HepG2 (cell line): ENCODE measurements around the gene PPP2R2C. TPM values are rescaled to one million over a fixed set of nuclear protein-coding genes. Genes with fewer than 3 reads are reported as not detected.

Experiments used
- ATAC-seq: fragments of 200-7000 bp; cut with Tn5 transposase; 3 replicates; pipeline ENCODE4 v1.9.1; 2020; ENCODE audit warnings: mild to moderate bottlenecking, moderate library complexity
- BruUV-seq: library from RNA; stranded (reverse); fragments of 400-500 nt; replicated peaks from 2 replicates; lab custom pipeline; 2021; lab: Mats Ljungman, UMichigan
- CTCF ChIA-PET: fragments of 300-600 bp; formaldehyde crosslinking; extraction: SDS; loops from one replicate; lab custom pipeline; 2021; ENCODE audit warnings: low total read pairs, inconsistent platforms, low intra/inter-chr PET ratio; lab: Yijun Ruan, JAX
- POLR2A ChIA-PET: fragments of 350-600 bp; sonication (Branson Sonifier 250); formaldehyde crosslinking; loops from one replicate; lab custom pipeline; 2020; ENCODE audit warnings: antibody characterized with exemption, inconsistent platforms; lab: Yijun Ruan, JAX
- DNase-seq: peaks from one replicate; pipeline ENCODE4 v3.0.0-alpha.2; 2015; ENCODE audit warnings: low spot score
- FAIRE-seq: peaks from 3 replicates; lab custom pipeline; 2011; peaks lifted over from hg19 to GRCh38; lab: Jason Lieb, UNC
- H2AFZ ChIP-seq: one replicate; pipeline ENCODE4 v1.6.1; 2011; ENCODE audit warnings: low read length, inconsistent platforms
- H3K27ac ChIP-seq: fragments of 300-600 bp; 3 replicates; pipeline ENCODE4 v1.8.0; 2011; ENCODE audit warnings: mixed run types, mild to moderate bottlenecking, mixed read lengths, low read length, inconsistent platforms; ENCODE audit not compliant: insufficient read depth; ENCODE audit errors: extremely low read length
- H3K27me3 ChIP-seq, 2 experiments: fragments of 200-600 bp in 1 of 2; 2 replicates in 1 of 2; 3 replicates in 1 of 2; pipeline versions ENCODE4 v1.6.0 to v1.8.0; 2011; ENCODE audit warnings: low read length in 2 of 2, mild to moderate bottlenecking in 2 of 2, moderate library complexity in 2 of 2, inconsistent platforms in 1 of 2; ENCODE audit not compliant: insufficient read depth in 2 of 2, control insufficient read depth in 1 of 2
- H3K36me3 ChIP-seq, 2 experiments: fragments of 200-600 bp in 1 of 2; replicated peaks in 1 of 2; 2 replicates in 1 of 2; 3 replicates in 1 of 2; pipeline versions ENCODE4 v1.5.1 to v1.8.0; 2011; ENCODE audit warnings: low read length in 2 of 2, inconsistent platforms in 1 of 2; ENCODE audit not compliant: insufficient read depth in 2 of 2, control insufficient read depth in 1 of 2
- H3K4me1 ChIP-seq: 2 replicates; pipeline ENCODE4 v1.5.1; 2012; ENCODE audit warnings: low read length, inconsistent platforms; ENCODE audit not compliant: insufficient read depth
- H3K4me2 ChIP-seq: 2 replicates; pipeline ENCODE4 v1.6.0; 2011; ENCODE audit warnings: low read depth, low read length, inconsistent platforms
- H3K4me3 ChIP-seq, 3 experiments: fragments of 200-600 bp in 1 of 3; sonication (generic), shearing (Covaris generic) in 1 of 3; replicated peaks in 1 of 3; 2 replicates each; pipeline ENCODE4 v1.5.1; 2011 to 2016; ENCODE audit warnings: low read length in 3 of 3, inconsistent platforms in 2 of 3, low read depth in 2 of 3, mild to moderate bottlenecking in 2 of 3, control low read depth in 1 of 3, mixed read lengths in 1 of 3; ENCODE audit not compliant: insufficient read depth in 1 of 3
- H3K79me2 ChIP-seq: one replicate; pipeline ENCODE4 v1.6.1; 2011; ENCODE audit warnings: low read length, inconsistent platforms; ENCODE audit not compliant: insufficient read depth
- H3K9ac ChIP-seq: 2 replicates; pipeline ENCODE4 v1.6.0; 2011; ENCODE audit warnings: mild to moderate bottlenecking, low read depth, low read length, inconsistent platforms; ENCODE audit not compliant: insufficient read depth
- H3K9me3 ChIP-seq: 2 replicates; pipeline ENCODE4 v1.5.1; 2012; ENCODE audit warnings: mild to moderate bottlenecking, low read length
- H4K20me1 ChIP-seq: 2 replicates; pipeline ENCODE4 v1.6.0; 2011; ENCODE audit warnings: inconsistent platforms, mild to moderate bottlenecking, low read length, moderate library complexity; ENCODE audit not compliant: insufficient read depth
- BCL6 ChIP-seq: IDR thresholded peaks from 2 replicates; pipeline ENCODE4 v1.6.1; 2016; ENCODE audit warnings: missing genetic modification reagents, missing compliant biosample characterization
- BRF2 ChIP-seq: sonication (generic); formaldehyde crosslinking; IDR thresholded peaks from 2 replicates; pipeline ENCODE4 v1.8.1; 2022; ENCODE audit warnings: mild to moderate bottlenecking, missing genetic modification reagents
- CREBL2 ChIP-seq: sonication (generic); formaldehyde crosslinking; IDR thresholded peaks from 2 replicates; pipeline ENCODE4 v1.8.1; 2023; ENCODE audit warnings: missing genetic modification reagents, mild to moderate bottlenecking, borderline replicate concordance
- ELF3 ChIP-seq: IDR thresholded peaks from 2 replicates; pipeline ENCODE4 v1.6.1; 2016; ENCODE audit warnings: missing genetic modification reagents, missing compliant biosample characterization
- HMGXB3 ChIP-seq: sonication (generic); formaldehyde crosslinking; IDR thresholded peaks from 2 replicates; pipeline ENCODE4 v1.4.0; 2020; ENCODE audit warnings: missing genetic modification reagents, borderline replicate concordance
- KLF11 ChIP-seq: IDR thresholded peaks from 2 replicates; pipeline ENCODE4 v1.6.1; 2016; ENCODE audit warnings: missing compliant biosample characterization
- KLF13 ChIP-seq: sonication (generic); formaldehyde crosslinking; IDR thresholded peaks from 2 replicates; pipeline ENCODE4 v1.4.0; 2020; ENCODE audit warnings: mild to moderate bottlenecking, missing genetic modification reagents
- MTF2 ChIP-seq: sonication (generic); formaldehyde crosslinking; IDR thresholded peaks from 2 replicates; pipeline ENCODE4 v1.5.0; 2020; ENCODE audit warnings: missing genetic modification reagents, borderline replicate concordance
- POGK ChIP-seq: sonication (generic); formaldehyde crosslinking; conservative IDR thresholded peaks from 2 replicates; pipeline ENCODE4 v1.8.0; 2022; ENCODE audit warnings: mild to moderate bottlenecking, moderate library complexity, missing genetic modification reagents
- SMAD1 ChIP-seq: sonication (generic); formaldehyde crosslinking; IDR thresholded peaks from 2 replicates; pipeline ENCODE4 v1.4.0; 2020; ENCODE audit warnings: missing genetic modification reagents, low read depth, mild to moderate bottlenecking, borderline replicate concordance
- XBP1 ChIP-seq: sonication (generic); formaldehyde crosslinking; IDR thresholded peaks from 2 replicates; pipeline ENCODE4 v1.5.0; 2020; ENCODE audit warnings: missing genetic modification reagents
- ZFX ChIP-seq: sonication (generic); formaldehyde crosslinking; IDR thresholded peaks from 2 replicates; pipeline ENCODE4 v1.4.0; 2020; ENCODE audit warnings: mild to moderate bottlenecking, low read depth, missing genetic modification reagents, moderate library complexity
- ZNF101 ChIP-seq: sonication (generic); formaldehyde crosslinking; IDR thresholded peaks from 2 replicates; pipeline ENCODE4 v1.4.0; 2020; ENCODE audit warnings: mild to moderate bottlenecking, low read depth, missing genetic modification reagents, borderline replicate concordance
- ZNF225 ChIP-seq: sonication (generic); formaldehyde crosslinking; IDR thresholded peaks from 2 replicates; pipeline ENCODE4 v1.4.0; 2020; ENCODE audit warnings: mild to moderate bottlenecking, missing genetic modification reagents
- ZNF564 ChIP-seq: sonication (generic); formaldehyde crosslinking; IDR thresholded peaks from 2 replicates; pipeline ENCODE4 v1.8.1; 2023; ENCODE audit warnings: mild to moderate bottlenecking, missing genetic modification reagents
- ZSCAN9 ChIP-seq: IDR thresholded peaks from 2 replicates; pipeline ENCODE4 v1.6.1; 2016; ENCODE audit warnings: borderline replicate concordance
- WGBS: methylation state at CpG from one replicate; pipeline ENCODE4 v1.1.6; 2017; ENCODE audit warnings: low lambda C conversion rate; 5-methylcytosine and 5-hydroxymethylcytosine counted together
- in situ Hi-C: cut with HindIII; loops from 2 replicates; pipeline ENCODE4 v1.10.0; 2017; ENCODE audit warnings: low pct_unique_long_range_greater_than_20kb; ENCODE audit not compliant: extremely low pct_ligation_motif_present
- intact Hi-C: fragments of 100-400 bp; cut with micrococcal nuclease; formaldehyde crosslinking; loops from one replicate; pipeline ENCODE4 v1.10.0; 2022; ENCODE audit not compliant: unreplicated experiment
- polyA plus RNA-seq, 8 experiments: library from polyadenylated mRNA; depleted of rRNA in 3 of 8; stranded (reverse) in 7 of 8; unstranded in 1 of 8; fragments of >200 nt; fragmentation: Illumina TruSeq in 4 of 8; extraction: Trizol in 4 of 8; gene quantifications; 2 replicates each; pipeline versions ENCODE4 v1.2.1 to v1.2.3, GENCODE V29; 2011 to 2016; ENCODE audit warnings: low read depth in 4 of 8, missing spikeins in 1 of 8, mixed read lengths in 1 of 8; ENCODE audit not compliant: insufficient read depth in 1 of 8
- total RNA-seq, 5 experiments: library from RNA; depleted of rRNA; stranded (reverse); fragments of >200 nt; fragmentation: Illumina TruSeq; extraction: Trizol; gene quantifications; 2 replicates each; pipeline ENCODE4 v1.2.3, GENCODE V29; 2016; ENCODE audit warnings: low read depth in 1 of 5

PPP2R2C gene
- total and polyA plus RNA-seq, 2 of the 13 experiments (the other 11 are each of a cell fraction or from before 2014, with no cell fraction given), result 0.60 to 8.6 TPM

GRCh38 chr4:6452897-6453687 is 19.3 kb downstream of the PPP2R2C start:
- DNase-seq, result no peak
- Histone ChIP-seq H3K79me2 (no peaks in the 10 kb centered on the region), H3K9me3 (no peaks in the 10 kb centered on the region), H4K20me1 (no peaks in the 10 kb centered on the region), H3K36me3 (no peaks in the 10 kb centered on the region), H3K27ac (no peak overlapping the region), H2AFZ (no peak overlapping the region), H3K4me2 (no peak overlapping the region), H3K9ac (no peak overlapping the region), H3K27me3 (peaks cover 6 to 77% of the 10 kb centered on the region in 2 experiments; a peak in 3 of 5 replicates), H3K4me3 (no peak overlapping the region), H3K4me1 (no peaks in the 10 kb centered on the region)
- no peak for ATAC-seq
- in situ Hi-C loops (no loop called here), intact Hi-C loops (no loop called here)
- ChIA-PET POLR2A (no interaction called here), CTCF (no interaction called here)
- no peak for FAIRE-seq
- whole genome bisulfite sequencing, result 8% methylated on average over 7 of the region's 20 CpGs
- no TSS peak for BruUV-seq
- TF ChIP-seq BCL6 (CRISPR knock-in tag), result no peak
- TF ChIP-seq BRF2 (CRISPR knock-in tag), result no peak
- no peak for TF ChIP-seq ELF3
- TF ChIP-seq MTF2 (CRISPR knock-in tag), result no peak
- no peak for TF ChIP-seq ZFX
- TF ChIP-seq CREBL2 (CRISPR knock-in tag), result no peak
- no peak for TF ChIP-seq POGK (CRISPR knock-in tag)
- TF ChIP-seq ZSCAN9 (CRISPR knock-in tag), result no peak
- TF ChIP-seq KLF13 (CRISPR knock-in tag), result no peak
- no peak for TF ChIP-seq XBP1 (CRISPR knock-in tag)
- no peak for TF ChIP-seq SMAD1
- TF ChIP-seq ZNF101, result no peak
- TF ChIP-seq ZNF225, result no peak
- TF ChIP-seq HMGXB3 (CRISPR knock-in tag), result no peak
- TF ChIP-seq ZNF564, result no peak
- no peak for TF ChIP-seq KLF11
